Activated CD4-positive, CD25-positive, alpha-beta regulatory T cell treated with anti-CD3 and anti-CD28 coated beads, Interleukin-2, amount 50 U/mL, for 16 hours (primary cell): ENCODE results near the gene TCEA2.

Experiments
- DNase-seq: peaks from one replicate; pipeline ENCODE4 v3.0.0-alpha.2; 2020; ENCODE audit warnings: low read depth, low spot score

The TCEA2 gene

GRCh38 chr20:64048402-64049044, 14.5 kb upstream of the TCEA2 start:
- DNase-seq, result no peak

- no peak for DNase-seq
Measured at GRCh38 chr20:64049060-64049877, 13.7 kb upstream of the TCEA2 start, which contains the start of gene SOX18. Gene SOX18, minus strand, starts transcription at chr20:64049639. Its CDS starts 123 bp downstream, at chr20:64049516.

GRCh38 chr20:64049878-64050260, 13.1 kb upstream of the TCEA2 start:
- DNase-seq, result no peak

- no peak for DNase-seq
Measured at GRCh38 chr20:64050261-64051032, 12.6 kb upstream of the TCEA2 start.

- no peak for DNase-seq
Measured at GRCh38 chr20:64051033-64051452, 12.0 kb upstream of the TCEA2 start.

- no peak for DNase-seq
Measured at GRCh38 chr20:64051561-64052325, 11.3 kb upstream of the TCEA2 start.

GRCh38 chr20:64052326-64052722, 10.7 kb upstream of the TCEA2 start:
- no peak for DNase-seq

GRCh38 chr20:64052987-64053840, 9.8 kb upstream of the TCEA2 start:
- no peak for DNase-seq

GRCh38 chr20:64053841-64054661, 8.9 kb upstream of the TCEA2 start:
- DNase-seq, result no peak

- DNase-seq, result no peak
Measured at GRCh38 chr20:64055396-64055892, 7.6 kb upstream of the TCEA2 start.

- no peak for DNase-seq
Measured at GRCh38 chr20:64055893-64056638, 6.9 kb upstream of the TCEA2 start.

GRCh38 chr20:64056639-64056888, 6.4 kb upstream of the TCEA2 start:
- DNase-seq, result no peak

- no peak for DNase-seq
Measured at GRCh38 chr20:64056889-64057627, 5.9 kb upstream of the TCEA2 start.

GRCh38 chr20:64057628-64058498, 5.1 kb upstream of the TCEA2 start:
- peak; percentile 50 for DNase-seq

GRCh38 chr20:64058536-64058935, 4.5 kb upstream of the TCEA2 start:
- no peak for DNase-seq

GRCh38 chr20:64062276-64062595, 762 bp upstream of the TCEA2 start:
- no peak for DNase-seq

GRCh38 chr20:64063389-64064144, 569 bp downstream of the TCEA2 start:
- no peak for DNase-seq
